SU-DHL-6 (cell line): ENCODE data around the gene SCN4B.

Experiments used
- H2AFZ ChIP-seq: fragments of 200-600 bp; sonication (generic); 2 replicates; pipeline ENCODE4 v1.6.1; 2014; ENCODE audit warnings: low read depth, mild to moderate bottlenecking, moderate library complexity, mixed read lengths, antibody characterized with exemption, low read length; ENCODE audit not compliant: severe bottlenecking
- H3F3A ChIP-seq: fragments of 200-600 bp; shearing (Covaris generic); 2 replicates; pipeline ENCODE4 v1.6.0; 2016; ENCODE audit warnings: antibody characterized with exemption, mild to moderate bottlenecking; ENCODE audit not compliant: insufficient read depth
- H3K27ac ChIP-seq: fragments of 200-600 bp; sonication (generic); 2 replicates; pipeline ENCODE4 v1.5.1; 2016; ENCODE audit warnings: low read depth, mild to moderate bottlenecking, low read length, moderate library complexity, mixed read lengths
- H3K27me3 ChIP-seq: fragments of 200-600 bp; sonication (generic), shearing (Covaris generic); 2 replicates; pipeline ENCODE4 v1.6.0; 2014; ENCODE audit warnings: mild to moderate bottlenecking, low read length
- H3K36me3 ChIP-seq: fragments of 200-600 bp; sonication (generic); 2 replicates; pipeline ENCODE4 v1.6.1; 2014; ENCODE audit warnings: mild to moderate bottlenecking, low read length, mixed read lengths
- H3K4me2 ChIP-seq: fragments of 300-600, 200-600 bp; shearing (Covaris generic), sonication (generic); 2 replicates; pipeline ENCODE4 v1.6.0; 2014; ENCODE audit warnings: low read length, low read depth, mild to moderate bottlenecking; ENCODE audit not compliant: poor library complexity, severe bottlenecking
- H3K4me3 ChIP-seq: fragments of 200-600 bp; sonication (generic); 2 replicates; pipeline ENCODE4 v1.5.1; 2014; ENCODE audit warnings: antibody characterized with exemption, low read length, mild to moderate bottlenecking, mixed read lengths; ENCODE audit not compliant: insufficient read depth, poor library complexity, severe bottlenecking
- H3K79me2 ChIP-seq: fragments of 200-600 bp; sonication (generic); 2 replicates; pipeline ENCODE4 v1.6.1; 2014; ENCODE audit warnings: mild to moderate bottlenecking, low read length, moderate library complexity; ENCODE audit not compliant: insufficient read depth
- H3K9ac ChIP-seq: fragments of 200-600 bp; sonication (generic); 2 replicates; pipeline ENCODE4 v1.7.0; 2014; ENCODE audit warnings: mild to moderate bottlenecking, low read length
- H3K9me2 ChIP-seq: fragments of 200-600 bp; sonication (generic); replicated peaks from 2 replicates; pipeline ENCODE4 v1.6.1; 2014; ENCODE audit warnings: low read length; ENCODE audit not compliant: insufficient read depth
- H3K9me3 ChIP-seq: fragments of 200-600 bp; sonication (generic); 2 replicates; pipeline ENCODE4 v1.6.1; 2014; ENCODE audit warnings: low read length, mixed read lengths; ENCODE audit not compliant: insufficient read depth
- H4K20me1 ChIP-seq: fragments of 200-600 bp; sonication (generic); 2 replicates; pipeline ENCODE4 v1.6.1; 2014; ENCODE audit warnings: low read depth, mild to moderate bottlenecking, antibody characterized with exemption, low read length, moderate library complexity, mixed read lengths
- CTCF ChIP-seq: fragments of 200-600 bp; sonication (generic); IDR thresholded peaks from one replicate; pipeline ENCODE4 v1.5.1; 2017; ENCODE audit warnings: antibody characterized with exemption, mild to moderate bottlenecking, low read length, moderate library complexity; ENCODE audit not compliant: insufficient read depth, poor library complexity, severe bottlenecking
- EZH2phosphoT487 ChIP-seq: fragments of 200-600 bp; sonication (generic), shearing (Covaris generic); conservative IDR thresholded peaks from 2 replicates; pipeline ENCODE4 v1.6.1; 2018; ENCODE audit warnings: mild to moderate bottlenecking, antibody characterized with exemption, low read length, moderate library complexity, mixed read lengths

Gene SCN4B

DNA sequence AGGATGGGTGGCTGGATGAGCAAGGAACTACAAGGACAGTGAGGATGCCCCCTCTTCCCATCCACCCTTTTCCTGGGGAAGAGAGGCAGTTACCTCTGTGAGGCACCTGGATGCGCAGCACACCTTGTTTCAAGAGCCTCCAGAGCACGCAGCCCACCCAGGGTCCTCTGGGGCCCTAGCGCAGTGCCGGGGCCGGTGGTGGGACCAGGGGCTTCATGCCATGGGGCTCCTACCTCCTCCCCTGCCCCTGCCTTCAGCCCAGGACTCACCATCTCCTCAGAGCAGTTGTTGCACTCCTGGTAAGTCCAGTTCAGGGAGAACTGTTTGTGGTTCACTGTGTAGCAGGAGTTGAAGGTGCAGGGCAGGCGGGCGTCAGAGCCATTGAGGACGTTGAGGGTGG lies 15.7 kb upstream of the SCN4B start:
- Histone ChIP-seq H3F3A (no peaks in the 10 kb centered on the region), H4K20me1 (no peaks in the 10 kb centered on the region), H3K27ac (no peak overlapping the region), H3K4me2 (no peak overlapping the region), H3K9me3 (no peaks in the 10 kb centered on the region), H3K9ac (no peak overlapping the region), H2AFZ (no peak overlapping the region), H3K9me2 (no peaks in the 10 kb centered on the region), H3K27me3 (no peaks in the 10 kb centered on the region), H3K36me3 (no peaks in the 10 kb centered on the region), H3K79me2 (no peaks in the 10 kb centered on the region), H3K4me3 (no peak overlapping the region)
- TF ChIP-seq CTCF, result no peak
- TF ChIP-seq EZH2phosphoT487, result no peak

- H3K27ac ChIP-seq, result no peak overlapping the region
- H3K27me3 ChIP-seq, result no peaks in the 10 kb centered on the region
- no peaks in the 10 kb centered on the region for H3K79me2 ChIP-seq
- TF ChIP-seq EZH2phosphoT487 (no peak), CTCF (no peak)
- no peak overlapping the region for H3K4me3 ChIP-seq
- no peaks in the 10 kb centered on the region for H3F3A ChIP-seq
- no peak overlapping the region for H2AFZ ChIP-seq
- H3K4me2 ChIP-seq, result no peak overlapping the region
- H3K9me2 ChIP-seq, result no peaks in the 10 kb centered on the region
- H4K20me1 ChIP-seq, result no peaks in the 10 kb centered on the region
- H3K9me3 ChIP-seq, result no peaks in the 10 kb centered on the region
- H3K36me3 ChIP-seq, result no peaks in the 10 kb centered on the region
- H3K9ac ChIP-seq, result no peak overlapping the region
Measured at GRCh38 chr11:118167906-118168305, 15.3 kb upstream of the SCN4B start.

DNA sequence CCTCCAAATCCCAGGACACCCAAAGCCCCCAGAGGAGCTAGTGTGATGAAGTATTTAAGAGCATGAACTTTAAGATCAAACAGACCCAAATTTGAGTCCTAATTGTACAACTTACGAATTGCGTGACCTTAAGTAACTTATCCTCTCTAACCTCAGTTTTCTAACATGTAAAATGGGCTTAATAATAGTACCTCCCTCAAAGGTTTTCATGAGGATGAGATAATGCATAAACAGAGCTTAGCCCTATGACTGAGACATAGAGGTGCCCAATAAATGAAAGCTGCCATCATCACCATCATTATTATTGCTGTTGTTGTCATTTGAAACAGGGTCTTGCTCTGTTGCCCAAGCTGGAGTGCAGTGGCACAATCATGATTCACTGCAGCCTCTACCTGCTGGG lies 14.6 kb upstream of the SCN4B start:
- H3K9ac ChIP-seq, result no peak overlapping the region
- H3K9me2 ChIP-seq, result no peaks in the 10 kb centered on the region
- no peaks in the 10 kb centered on the region for H4K20me1 ChIP-seq
- no peaks in the 10 kb centered on the region for H3K36me3 ChIP-seq
- no peak overlapping the region for H3K4me2 ChIP-seq
- H2AFZ ChIP-seq, result no peak overlapping the region
- H3F3A ChIP-seq, result no peaks in the 10 kb centered on the region
- H3K27ac ChIP-seq, result no peak overlapping the region
- no peak overlapping the region for H3K4me3 ChIP-seq
- H3K9me3 ChIP-seq, result no peaks in the 10 kb centered on the region
- TF ChIP-seq EZH2phosphoT487 (no peak), CTCF (no peak)
- H3K79me2 ChIP-seq, result no peaks in the 10 kb centered on the region
- H3K27me3 ChIP-seq, result no peaks in the 10 kb centered on the region

DNA sequence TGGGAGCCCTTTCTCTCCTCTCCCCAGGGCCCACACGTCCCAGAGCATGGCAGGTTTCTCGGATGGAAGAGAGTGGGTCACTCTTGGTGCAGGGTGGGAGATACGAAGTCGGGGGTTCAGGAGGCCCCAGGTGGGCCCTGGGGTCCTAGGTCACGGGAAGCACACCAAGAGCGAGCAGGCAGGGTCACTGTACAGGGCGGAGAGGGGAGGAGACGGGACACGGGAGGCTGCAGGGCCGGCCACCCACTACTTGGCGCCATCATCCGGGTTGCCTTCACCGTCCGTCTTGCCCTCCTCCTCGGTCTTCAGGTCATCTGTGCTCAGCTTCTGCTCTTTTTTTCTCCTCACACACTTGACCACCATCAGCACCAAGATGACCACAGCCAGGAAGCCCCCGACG lies 14.0 kb upstream of the SCN4B start:
- no peak overlapping the region for H3K4me3 ChIP-seq
- no peak for TF ChIP-seq EZH2phosphoT487
- no peak for TF ChIP-seq CTCF
- no peak overlapping the region for H3K27ac ChIP-seq

More for the DNA sequence above, 14.0 kb upstream of the SCN4B start:
- Histone ChIP-seq H3K36me3 (no peaks in the 10 kb centered on the region), H3K79me2 (no peaks in the 10 kb centered on the region), H3K9ac (no peak overlapping the region), H3K9me3 (no peaks in the 10 kb centered on the region), H3F3A (no peaks in the 10 kb centered on the region), H2AFZ (no peak overlapping the region), H3K4me2 (no peak overlapping the region), H3K27me3 (no peaks in the 10 kb centered on the region), H4K20me1 (no peaks in the 10 kb centered on the region), H3K9me2 (no peaks in the 10 kb centered on the region)
